HepG2 (cell line): ENCODE measurements around the gene GMPR. TPM values are rescaled to one million over a fixed set of nuclear protein-coding genes. Genes with fewer than 3 reads are reported as not detected.

ENCODE experiments used
- ATAC-seq: fragments of 200-7000 bp; cut with Tn5 transposase; 3 replicates; pipeline ENCODE4 v1.9.1; 2020; ENCODE audit warnings: mild to moderate bottlenecking, moderate library complexity
- BruUV-seq: library from RNA; stranded (reverse); fragments of 400-500 nt; replicated peaks from 2 replicates; lab custom pipeline; 2021; lab: Mats Ljungman, UMichigan
- CTCF ChIA-PET: fragments of 300-600 bp; formaldehyde crosslinking; extraction: SDS; loops from one replicate; lab custom pipeline; 2021; ENCODE audit warnings: low total read pairs, inconsistent platforms, low intra/inter-chr PET ratio; lab: Yijun Ruan, JAX
- POLR2A ChIA-PET: fragments of 350-600 bp; sonication (Branson Sonifier 250); formaldehyde crosslinking; loops from one replicate; lab custom pipeline; 2020; ENCODE audit warnings: antibody characterized with exemption, inconsistent platforms; lab: Yijun Ruan, JAX
- DNase-seq: peaks from one replicate; pipeline ENCODE4 v3.0.0-alpha.2; 2015; ENCODE audit warnings: low spot score
- FAIRE-seq: peaks from 3 replicates; lab custom pipeline; 2011; peaks lifted over from hg19 to GRCh38; lab: Jason Lieb, UNC
- H2AFZ ChIP-seq: one replicate; pipeline ENCODE4 v1.6.1; 2011; ENCODE audit warnings: low read length, inconsistent platforms
- H3K27ac ChIP-seq: fragments of 300-600 bp; 3 replicates; pipeline ENCODE4 v1.8.0; 2011; ENCODE audit warnings: mixed run types, mild to moderate bottlenecking, mixed read lengths, low read length, inconsistent platforms; ENCODE audit not compliant: insufficient read depth; ENCODE audit errors: extremely low read length
- H3K27me3 ChIP-seq, 2 experiments: fragments of 200-600 bp in 1 of 2; 2 replicates in 1 of 2; 3 replicates in 1 of 2; pipeline versions ENCODE4 v1.6.0 to v1.8.0; 2011; ENCODE audit warnings: low read length in 2 of 2, mild to moderate bottlenecking in 2 of 2, moderate library complexity in 2 of 2, inconsistent platforms in 1 of 2; ENCODE audit not compliant: insufficient read depth in 2 of 2, control insufficient read depth in 1 of 2
- H3K36me3 ChIP-seq, 2 experiments: fragments of 200-600 bp in 1 of 2; replicated peaks in 1 of 2; 2 replicates in 1 of 2; 3 replicates in 1 of 2; pipeline versions ENCODE4 v1.5.1 to v1.8.0; 2011; ENCODE audit warnings: low read length in 2 of 2, inconsistent platforms in 1 of 2; ENCODE audit not compliant: insufficient read depth in 2 of 2, control insufficient read depth in 1 of 2
- H3K4me1 ChIP-seq: 2 replicates; pipeline ENCODE4 v1.5.1; 2012; ENCODE audit warnings: low read length, inconsistent platforms; ENCODE audit not compliant: insufficient read depth
- H3K4me2 ChIP-seq: 2 replicates; pipeline ENCODE4 v1.6.0; 2011; ENCODE audit warnings: low read depth, low read length, inconsistent platforms
- H3K4me3 ChIP-seq, 3 experiments: fragments of 200-600 bp in 1 of 3; sonication (generic), shearing (Covaris generic) in 1 of 3; replicated peaks in 1 of 3; 2 replicates each; pipeline ENCODE4 v1.5.1; 2011 to 2016; ENCODE audit warnings: low read length in 3 of 3, inconsistent platforms in 2 of 3, low read depth in 2 of 3, mild to moderate bottlenecking in 2 of 3, control low read depth in 1 of 3, mixed read lengths in 1 of 3; ENCODE audit not compliant: insufficient read depth in 1 of 3
- H3K79me2 ChIP-seq: one replicate; pipeline ENCODE4 v1.6.1; 2011; ENCODE audit warnings: low read length, inconsistent platforms; ENCODE audit not compliant: insufficient read depth
- H3K9ac ChIP-seq: 2 replicates; pipeline ENCODE4 v1.6.0; 2011; ENCODE audit warnings: mild to moderate bottlenecking, low read depth, low read length, inconsistent platforms; ENCODE audit not compliant: insufficient read depth
- H3K9me3 ChIP-seq: 2 replicates; pipeline ENCODE4 v1.5.1; 2012; ENCODE audit warnings: mild to moderate bottlenecking, low read length
- H4K20me1 ChIP-seq: 2 replicates; pipeline ENCODE4 v1.6.0; 2011; ENCODE audit warnings: inconsistent platforms, mild to moderate bottlenecking, low read length, moderate library complexity; ENCODE audit not compliant: insufficient read depth
- AGO2 ChIP-seq: fragments of 200-400 bp; formaldehyde crosslinking; optimal IDR thresholded peaks from 2 replicates; pipeline ENCODE3; 2017; ENCODE audit warnings: mild to moderate bottlenecking, low read depth, low read length, moderate library complexity
- BORCS8-MEF2B ChIP-seq: sonication (generic); formaldehyde crosslinking; IDR thresholded peaks from 2 replicates; pipeline ENCODE4 v1.8.0; 2022; ENCODE audit warnings: mild to moderate bottlenecking, missing genetic modification reagents
- ETV5 ChIP-seq: IDR thresholded peaks from 2 replicates; pipeline ENCODE4 v1.6.1; 2018; ENCODE audit warnings: missing biosample characterization, missing genetic modification reagents, inconsistent platforms, borderline replicate concordance
- EZH2 ChIP-seq: conservative IDR thresholded peaks from 2 replicates; pipeline ENCODE4 v1.6.1; 2012; ENCODE audit warnings: mild to moderate bottlenecking, low read depth, low read length, moderate library complexity
- NFIB ChIP-seq: sonication (generic); formaldehyde crosslinking; IDR thresholded peaks from 2 replicates; pipeline ENCODE4 v1.9.0; 2021; ENCODE audit warnings: missing genetic modification reagents, mild to moderate bottlenecking, borderline replicate concordance
- ZFY ChIP-seq: sonication (generic); formaldehyde crosslinking; IDR thresholded peaks from 2 replicates; pipeline ENCODE4 v1.4.0; 2020; ENCODE audit warnings: missing genetic modification reagents
- ZMYM3 ChIP-seq: sonication (generic); formaldehyde crosslinking; IDR thresholded peaks from 2 replicates; pipeline ENCODE4 v1.5.1; 2020; ENCODE audit warnings: mild to moderate bottlenecking, missing genetic modification reagents
- ZNF180 ChIP-seq: sonication (generic); formaldehyde crosslinking; IDR thresholded peaks from 2 replicates; pipeline ENCODE4 v1.4.0; 2020; ENCODE audit warnings: low read depth, missing genetic modification reagents, borderline replicate concordance
- WGBS: methylation state at CpG from one replicate; pipeline ENCODE4 v1.1.6; 2017; ENCODE audit warnings: low lambda C conversion rate; 5-methylcytosine and 5-hydroxymethylcytosine counted together
- in situ Hi-C: cut with HindIII; loops from 2 replicates; pipeline ENCODE4 v1.10.0; 2017; ENCODE audit warnings: low pct_unique_long_range_greater_than_20kb; ENCODE audit not compliant: extremely low pct_ligation_motif_present
- intact Hi-C: fragments of 100-400 bp; cut with micrococcal nuclease; formaldehyde crosslinking; loops from one replicate; pipeline ENCODE4 v1.10.0; 2022; ENCODE audit not compliant: unreplicated experiment
- polyA plus RNA-seq, 8 experiments: library from polyadenylated mRNA; depleted of rRNA in 3 of 8; stranded (reverse) in 7 of 8; unstranded in 1 of 8; fragments of >200 nt; fragmentation: Illumina TruSeq in 4 of 8; extraction: Trizol in 4 of 8; gene quantifications; 2 replicates each; pipeline versions ENCODE4 v1.2.1 to v1.2.3, GENCODE V29; 2011 to 2016; ENCODE audit warnings: low read depth in 4 of 8, missing spikeins in 1 of 8, mixed read lengths in 1 of 8; ENCODE audit not compliant: insufficient read depth in 1 of 8
- total RNA-seq, 5 experiments: library from RNA; depleted of rRNA; stranded (reverse); fragments of >200 nt; fragmentation: Illumina TruSeq; extraction: Trizol; gene quantifications; 2 replicates each; pipeline ENCODE4 v1.2.3, GENCODE V29; 2016; ENCODE audit warnings: low read depth in 1 of 5
- TF ChIP-seq, protein P1 (sequence below): IDR thresholded peaks from 2 replicates; pipeline ENCODE4 v1.6.1; 2012; ENCODE audit warnings: inconsistent platforms
- TF ChIP-seq, protein P2 (sequence below): sonication (generic); formaldehyde crosslinking; IDR thresholded peaks from 2 replicates; pipeline ENCODE4 v1.4.0; 2020; ENCODE audit warnings: missing genetic modification reagents, mild to moderate bottlenecking, borderline replicate concordance
- TF ChIP-seq, protein P3 (sequence below): IDR thresholded peaks from 2 replicates; pipeline ENCODE4 v1.6.1; 2016; ENCODE audit warnings: mild to moderate bottlenecking
- TF ChIP-seq, protein P4 (sequence below): IDR thresholded peaks from 2 replicates; pipeline ENCODE4 v1.6.1; 2016; ENCODE audit warnings: low read depth

GMPR gene
- total and polyA plus RNA-seq, 2 of the 13 experiments (the other 11 are each of a cell fraction or from before 2014, with no cell fraction given) = not detected

DNA sequence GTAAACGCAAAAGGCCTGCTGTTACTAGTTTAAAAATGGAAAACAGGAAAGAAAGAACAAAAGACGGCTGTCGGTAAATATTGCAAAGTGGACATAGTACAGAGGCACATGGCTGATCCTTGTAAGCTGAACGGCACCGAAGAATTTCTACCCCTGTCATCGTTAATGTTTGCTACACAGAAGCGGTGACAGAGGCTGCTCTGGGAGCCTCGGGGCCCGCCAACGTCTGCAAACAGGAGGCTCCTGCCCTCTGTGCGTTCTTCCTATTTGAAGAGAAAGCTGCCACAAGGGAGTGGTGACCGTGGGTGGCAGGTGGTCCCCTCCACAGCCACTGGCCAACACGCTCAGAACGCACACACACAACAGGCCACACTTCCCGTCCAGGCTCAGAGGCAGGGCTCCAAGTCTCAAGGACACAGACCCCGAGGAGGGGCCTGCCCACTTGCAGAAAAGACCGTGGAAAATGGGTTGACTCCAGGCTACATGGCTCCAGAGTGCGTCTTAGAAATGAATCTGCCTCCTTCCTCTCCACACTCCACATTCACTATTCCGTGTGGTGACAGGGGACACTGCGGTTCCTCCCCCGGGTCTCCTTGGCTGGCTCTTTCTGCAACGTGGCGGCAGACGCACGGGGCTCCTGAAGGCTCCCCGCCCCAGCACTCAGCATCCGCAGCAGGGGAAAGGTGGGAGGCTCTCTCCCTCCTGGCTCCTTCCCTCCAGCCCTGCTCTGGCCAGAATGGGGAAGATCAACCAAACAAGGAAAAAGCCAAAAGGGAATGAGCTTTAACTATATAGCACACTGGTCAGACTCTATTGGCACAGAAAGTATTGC, 64.5 kb downstream of the GMPR start:
- H3K4me1 ChIP-seq = peaks cover 38% of the 10 kb centered on the region
- ChIA-PET CTCF (no interaction called here), POLR2A (no interaction called here)
- peak; percentile 84 for ATAC-seq
- intact Hi-C loops = no loop called here
- in situ Hi-C loops = no loop called here
- H4K20me1 ChIP-seq = no peaks in the 10 kb centered on the region
- no peak for FAIRE-seq
- 68% methylated on average over 24 of the region's 27 CpGs for WGBS
- H3K9me3 ChIP-seq = no peaks in the 10 kb centered on the region
- DNase-seq = peak; percentile 63
- no TSS peak for BruUV-seq
- no peaks in the 10 kb centered on the region for H3K27me3 ChIP-seq
- H3K36me3 ChIP-seq = peaks cover 6 to 12% of the 10 kb centered on the region in 2 experiments; a peak in 3 of 5 replicates
- H3K4me2 ChIP-seq = peak overlapping the region; percentile 30
- no peak overlapping the region for H2AFZ ChIP-seq
- H3K79me2 ChIP-seq = no peaks in the 10 kb centered on the region
- H3K9ac ChIP-seq = no peak overlapping the region
- H3K27ac ChIP-seq = peak overlapping the region; percentile 52
- no peak overlapping the region; a peak in 1 of 6 replicates for H3K4me3 ChIP-seq
- TF ChIP-seq NFIB (no peak), ETV5 (CRISPR knock-in tag) (peak; percentile 27; the same call in 1 of the 2 replicates), ZFY (CRISPR knock-in tag) (peak; percentile 23; the same call in 1 of the 2 replicates), AGO2 (peak; percentile 45), BORCS8-MEF2B (0 out of 2 replicates have a peak, but pooled peaks have one; percentile 19), ZNF180 (CRISPR knock-in tag) (no peak), ZMYM3 (CRISPR knock-in tag) (0 out of 2 replicates have a peak, but pooled peaks have one; percentile 26), EZH2 (no peak)
- TF ChIP-seq, protein P1, sequence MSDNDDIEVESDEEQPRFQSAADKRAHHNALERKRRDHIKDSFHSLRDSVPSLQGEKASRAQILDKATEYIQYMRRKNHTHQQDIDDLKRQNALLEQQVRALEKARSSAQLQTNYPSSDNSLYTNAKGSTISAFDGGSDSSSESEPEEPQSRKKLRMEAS = peak; percentile 55
- TF ChIP-seq, protein P2, sequence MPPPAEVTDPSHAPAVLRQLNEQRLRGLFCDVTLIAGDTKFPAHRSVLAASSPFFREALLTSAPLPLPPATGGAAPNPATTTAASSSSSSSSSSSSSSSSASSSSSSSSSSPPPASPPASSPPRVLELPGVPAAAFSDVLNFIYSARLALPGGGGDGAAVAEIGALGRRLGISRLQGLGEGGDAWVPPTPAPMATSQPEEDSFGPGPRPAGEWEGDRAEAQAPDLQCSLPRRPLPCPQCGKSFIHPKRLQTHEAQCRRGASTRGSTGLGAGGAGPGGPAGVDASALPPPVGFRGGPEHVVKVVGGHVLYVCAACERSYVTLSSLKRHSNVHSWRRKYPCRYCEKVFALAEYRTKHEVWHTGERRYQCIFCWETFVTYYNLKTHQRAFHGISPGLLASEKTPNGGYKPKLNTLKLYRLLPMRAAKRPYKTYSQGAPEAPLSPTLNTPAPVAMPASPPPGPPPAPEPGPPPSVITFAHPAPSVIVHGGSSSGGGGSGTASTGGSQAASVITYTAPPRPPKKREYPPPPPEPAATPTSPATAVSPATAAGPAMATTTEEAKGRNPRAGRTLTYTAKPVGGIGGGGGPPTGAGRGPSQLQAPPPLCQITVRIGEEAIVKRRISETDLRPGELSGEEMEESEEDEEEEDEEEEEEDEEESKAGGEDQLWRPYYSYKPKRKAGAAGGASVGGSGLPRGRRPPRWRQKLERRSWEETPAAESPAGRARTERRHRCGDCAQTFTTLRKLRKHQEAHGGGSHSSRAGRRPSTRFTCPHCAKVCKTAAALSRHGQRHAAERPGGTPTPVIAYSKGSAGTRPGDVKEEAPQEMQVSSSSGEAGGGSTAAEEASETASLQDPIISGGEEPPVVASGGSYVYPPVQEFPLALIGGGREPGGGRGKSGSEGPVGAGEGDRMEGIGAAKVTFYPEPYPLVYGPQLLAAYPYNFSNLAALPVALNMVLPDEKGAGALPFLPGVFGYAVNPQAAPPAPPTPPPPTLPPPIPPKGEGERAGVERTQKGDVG (CRISPR knock-in tag) = peak; percentile 66; the same call in 1 of the 2 replicates
- TF ChIP-seq, protein P3, sequence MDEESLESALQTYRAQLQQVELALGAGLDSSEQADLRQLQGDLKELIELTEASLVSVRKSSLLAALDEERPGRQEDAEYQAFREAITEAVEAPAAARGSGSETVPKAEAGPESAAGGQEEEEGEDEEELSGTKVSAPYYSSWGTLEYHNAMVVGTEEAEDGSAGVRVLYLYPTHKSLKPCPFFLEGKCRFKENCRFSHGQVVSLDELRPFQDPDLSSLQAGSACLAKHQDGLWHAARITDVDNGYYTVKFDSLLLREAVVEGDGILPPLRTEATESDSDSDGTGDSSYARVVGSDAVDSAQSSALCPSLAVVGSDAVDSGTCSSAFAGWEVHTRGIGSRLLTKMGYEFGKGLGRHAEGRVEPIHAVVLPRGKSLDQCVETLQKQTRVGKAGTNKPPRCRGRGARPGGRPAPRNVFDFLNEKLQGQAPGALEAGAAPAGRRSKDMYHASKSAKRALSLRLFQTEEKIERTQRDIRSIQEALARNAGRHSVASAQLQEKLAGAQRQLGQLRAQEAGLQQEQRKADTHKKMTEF = no peak
- TF ChIP-seq, protein P4, sequence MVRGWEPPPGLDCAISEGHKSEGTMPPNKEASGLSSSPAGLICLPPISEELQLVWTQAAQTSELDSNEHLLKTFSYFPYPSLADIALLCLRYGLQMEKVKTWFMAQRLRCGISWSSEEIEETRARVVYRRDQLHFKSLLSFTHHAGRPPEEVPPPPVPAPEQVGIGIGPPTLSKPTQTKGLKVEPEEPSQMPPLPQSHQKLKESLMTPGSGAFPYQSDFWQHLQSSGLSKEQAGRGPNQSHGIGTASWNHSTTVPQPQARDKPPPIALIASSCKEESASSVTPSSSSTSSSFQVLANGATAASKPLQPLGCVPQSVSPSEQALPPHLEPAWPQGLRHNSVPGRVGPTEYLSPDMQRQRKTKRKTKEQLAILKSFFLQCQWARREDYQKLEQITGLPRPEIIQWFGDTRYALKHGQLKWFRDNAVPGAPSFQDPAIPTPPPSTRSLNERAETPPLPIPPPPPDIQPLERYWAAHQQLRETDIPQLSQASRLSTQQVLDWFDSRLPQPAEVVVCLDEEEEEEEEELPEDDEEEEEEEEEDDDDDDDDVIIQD = peak; percentile 61; the same call in 1 of the 2 replicates
